GM21526 (cell line): ENCODE data around the gene ADRA2C.

ENCODE experiments used
- ATAC-seq: cut with Tn5 transposase; IDR thresholded peaks from one replicate; pipeline ENCODE4 v1.9.1; 2021; ENCODE audit warnings: moderate library complexity; ENCODE audit not compliant: unreplicated experiment, low FRiP score

ADRA2C gene

DNA sequence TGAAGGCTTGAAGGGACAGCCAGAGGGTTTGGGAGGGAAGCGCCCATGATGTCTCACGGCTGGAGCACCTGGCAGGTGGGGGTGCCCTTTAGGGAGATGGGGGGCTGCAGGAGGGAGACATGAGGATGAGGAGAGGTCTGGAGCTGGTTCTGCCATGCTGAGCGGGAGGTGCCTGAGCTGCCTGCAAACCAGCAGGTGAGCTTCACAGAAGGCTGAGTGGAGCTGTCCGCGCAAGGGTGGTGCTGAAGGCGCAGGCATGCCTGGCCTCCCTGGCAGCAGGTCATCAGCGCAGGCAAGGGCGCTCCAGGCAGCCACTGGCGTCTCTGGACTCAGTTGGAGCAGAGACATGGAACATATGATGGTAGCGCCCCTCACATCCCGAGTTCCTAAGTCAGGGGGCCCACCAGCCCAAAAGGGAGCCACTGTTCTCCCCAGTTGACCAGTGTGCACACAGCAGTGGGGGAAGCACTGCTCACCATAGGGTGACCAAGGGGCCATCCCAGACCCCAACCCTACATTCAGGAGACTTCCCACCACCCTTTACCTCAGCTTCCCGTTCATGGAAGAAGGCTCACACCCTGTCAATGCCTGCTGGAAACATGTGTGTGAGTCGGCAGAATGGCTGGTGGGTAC lies 25.8 kb downstream of the ADRA2C start:
- no peak for ATAC-seq

DNA sequence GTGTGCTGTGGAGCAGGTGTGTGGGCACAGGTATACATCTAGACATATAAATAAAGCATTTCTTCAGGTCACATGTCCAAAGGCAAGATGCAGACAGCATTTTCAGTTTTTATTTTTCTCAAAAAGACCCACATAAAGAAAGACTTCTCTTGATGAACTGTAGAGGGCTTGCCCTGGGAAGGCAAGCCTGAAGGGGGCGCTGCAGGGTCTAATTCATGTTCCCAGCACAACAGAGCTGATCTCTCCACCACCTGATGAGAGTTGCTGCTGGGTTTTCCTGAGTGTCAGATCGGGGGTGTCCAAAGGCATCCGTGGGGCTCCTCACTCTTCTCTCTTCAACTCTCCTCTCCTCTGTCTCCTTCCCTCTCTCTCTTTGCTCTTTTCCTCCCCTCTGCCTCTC lies 26.6 kb downstream of the ADRA2C start:
- no peak for ATAC-seq

DNA sequence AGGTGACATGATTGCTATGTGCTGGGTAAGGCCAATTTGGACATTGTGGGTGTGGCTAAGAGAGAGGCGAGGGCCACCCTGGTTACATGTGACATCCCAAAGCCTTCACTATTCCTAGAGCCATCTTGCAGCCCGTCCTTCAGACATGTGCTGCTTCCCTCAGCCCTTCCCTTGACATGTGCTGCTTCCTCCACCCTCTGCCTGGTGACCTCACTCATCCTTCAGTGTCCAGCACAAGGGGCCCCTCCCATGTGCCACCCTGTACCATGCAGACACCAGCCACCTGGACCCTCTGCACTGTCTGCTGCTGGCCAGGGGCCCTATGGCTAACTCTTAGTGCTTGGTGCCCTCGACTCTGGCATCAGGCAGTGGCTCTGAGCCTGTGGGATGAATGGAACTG lies 27.4 kb downstream of the ADRA2C start:
- ATAC-seq, result no peak

DNA sequence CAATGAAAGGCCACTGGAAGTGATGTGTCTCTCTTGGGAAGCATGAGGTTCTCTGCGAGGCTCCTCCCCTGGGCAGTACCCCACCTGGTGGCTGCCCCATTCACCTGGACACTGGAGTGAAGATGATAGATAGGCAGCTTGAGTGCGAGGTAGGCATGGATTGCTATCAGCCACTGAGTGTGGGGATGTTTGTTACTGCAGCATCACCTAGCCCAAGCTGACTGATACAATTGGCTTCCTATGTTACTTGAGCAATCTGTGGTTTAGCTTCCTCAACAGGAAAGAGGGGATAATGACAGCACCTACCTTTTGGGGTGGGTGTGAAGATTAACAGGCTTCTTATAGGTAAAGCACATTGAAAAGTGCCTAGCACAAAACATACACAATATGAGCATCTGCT lies 30.8 kb downstream of the ADRA2C start:
- no peak for ATAC-seq

DNA sequence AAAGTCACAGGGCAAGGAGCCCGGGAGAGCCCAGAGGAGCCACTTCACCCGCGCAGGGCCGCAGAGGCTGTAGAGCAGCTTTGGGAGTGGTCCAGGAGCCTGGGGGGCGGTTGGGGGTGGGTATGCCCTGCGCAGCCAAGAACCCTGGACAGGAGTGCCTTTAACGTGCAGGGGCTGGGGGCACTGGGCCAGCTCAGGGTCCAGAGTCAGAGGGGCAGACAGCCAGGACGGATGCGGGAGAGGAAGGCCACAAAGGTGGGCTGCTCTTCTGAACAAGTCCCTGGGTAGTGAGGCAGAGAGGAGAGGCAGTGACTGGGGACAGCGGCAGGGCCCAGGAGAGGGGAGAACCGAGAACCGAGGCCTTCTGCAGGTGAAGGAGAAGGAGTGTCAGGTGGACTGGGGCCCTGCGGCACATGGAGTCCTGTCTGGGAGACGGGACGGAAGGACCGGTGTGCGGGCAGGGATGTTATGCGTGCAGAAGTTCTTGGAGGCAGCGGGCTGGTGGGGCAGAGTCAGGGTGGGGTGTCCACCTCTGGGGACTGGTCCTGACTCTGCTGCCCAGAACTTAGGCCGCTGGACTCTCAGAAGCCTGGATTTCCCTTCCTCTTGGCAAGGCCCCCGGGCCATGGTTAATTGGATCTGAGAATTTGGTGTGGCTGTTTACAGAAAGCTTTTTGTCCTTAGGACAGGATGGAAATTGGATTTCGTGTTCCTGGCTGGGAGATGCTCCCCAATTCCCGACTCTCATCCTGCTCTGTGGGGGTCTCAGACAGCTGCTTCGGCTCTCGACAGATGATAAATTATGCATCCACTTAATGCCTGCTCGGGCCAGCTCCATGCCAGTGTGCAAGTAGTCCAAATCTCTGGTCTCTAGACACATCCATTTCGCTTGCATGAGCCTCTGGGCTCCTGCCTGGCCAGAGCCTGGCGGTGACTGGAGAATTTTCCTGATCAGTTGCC lies 31.9 kb downstream of the ADRA2C start:
- ATAC-seq, result no peak

DNA sequence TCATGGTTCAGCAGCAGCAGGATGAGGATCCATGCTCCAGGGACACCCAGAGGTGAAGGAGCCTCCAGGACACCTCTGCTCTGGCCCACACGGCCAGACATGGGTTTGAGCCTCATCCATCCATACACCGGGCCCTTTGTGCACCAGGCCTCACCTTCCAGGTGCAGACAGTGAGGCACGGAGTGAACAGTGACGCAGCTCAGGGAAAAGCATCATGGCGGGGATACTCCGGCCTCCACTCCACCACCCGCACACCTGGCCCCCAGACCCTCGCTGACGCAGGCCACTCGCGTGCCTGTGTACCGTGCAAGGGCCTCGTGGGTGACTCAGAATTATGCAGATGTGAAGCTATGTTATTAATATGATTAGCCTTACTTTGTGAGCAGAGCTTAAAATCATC lies 33.3 kb downstream of the ADRA2C start:
- ATAC-seq, result no peak

DNA sequence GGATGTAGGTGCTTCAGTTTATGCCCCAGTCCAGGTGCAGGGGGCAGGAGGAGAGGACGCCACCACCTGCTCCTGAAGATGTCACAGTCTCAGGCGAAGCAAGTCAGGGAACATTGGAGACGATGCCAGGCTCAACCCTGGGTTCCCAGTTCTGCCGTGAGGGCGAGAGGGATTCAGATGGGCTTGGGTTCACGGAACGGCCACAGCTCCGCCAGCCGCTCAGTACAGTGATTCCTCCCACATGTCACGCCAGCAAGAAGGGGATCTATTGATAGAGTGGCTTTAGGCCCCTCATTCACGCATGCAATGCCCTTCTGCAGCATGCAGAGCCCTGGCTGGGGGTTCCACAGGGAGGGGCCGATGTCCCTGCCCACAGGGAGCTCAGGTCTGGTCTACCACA lies 34.2 kb downstream of the ADRA2C start:
- ATAC-seq, result no peak

DNA sequence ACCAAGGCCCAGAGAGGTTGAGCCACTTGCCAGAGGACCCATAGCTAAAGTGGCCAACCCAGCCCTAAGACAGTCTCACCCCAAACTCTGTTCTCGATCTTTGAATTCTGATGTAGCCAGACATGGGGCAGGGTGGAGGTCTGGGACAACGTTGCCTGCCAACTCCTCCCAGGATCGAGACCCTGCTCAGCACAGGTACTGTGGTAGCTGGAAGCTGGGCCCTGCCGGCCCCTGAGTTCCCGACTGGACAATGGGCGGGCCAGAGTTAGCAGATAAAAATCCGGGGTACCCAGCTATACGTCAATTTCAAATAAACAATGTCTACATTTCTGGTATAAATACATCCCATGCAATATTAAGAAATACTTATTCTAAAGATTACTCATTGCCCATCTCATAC lies 35.3 kb downstream of the ADRA2C start:
- ATAC-seq, result no peak

DNA sequence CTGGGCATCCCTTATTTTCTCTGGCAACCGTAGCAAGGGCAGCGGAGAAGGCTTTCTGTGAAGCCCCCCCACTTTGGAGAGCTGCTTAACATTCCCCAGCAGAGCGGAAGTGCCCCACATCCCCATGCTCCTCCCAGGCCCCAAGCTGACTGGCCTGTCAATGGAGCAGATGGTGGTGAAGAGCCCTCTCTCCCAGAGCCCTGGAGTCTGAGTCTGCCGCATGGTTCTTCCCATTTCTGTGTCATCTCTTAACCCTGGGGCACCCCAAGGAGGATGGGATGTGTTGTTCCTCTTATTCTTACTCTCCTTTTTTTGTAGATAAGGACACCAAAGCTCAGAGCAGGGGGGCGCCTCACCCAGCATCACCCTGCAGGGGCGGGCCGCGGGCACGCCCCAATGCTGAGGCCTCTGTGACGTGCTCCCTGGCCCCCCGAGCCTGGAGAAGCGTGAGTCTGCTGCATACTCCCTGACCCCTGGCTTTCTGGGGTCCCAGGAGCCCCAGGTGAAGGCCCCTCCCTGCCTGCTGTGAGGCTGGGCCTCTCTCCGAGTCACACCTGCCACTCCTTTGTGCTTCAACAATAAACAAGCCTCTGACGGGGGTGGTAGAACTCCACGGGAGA lies 35.9 kb downstream of the ADRA2C start:
- ATAC-seq, result no peak

DNA sequence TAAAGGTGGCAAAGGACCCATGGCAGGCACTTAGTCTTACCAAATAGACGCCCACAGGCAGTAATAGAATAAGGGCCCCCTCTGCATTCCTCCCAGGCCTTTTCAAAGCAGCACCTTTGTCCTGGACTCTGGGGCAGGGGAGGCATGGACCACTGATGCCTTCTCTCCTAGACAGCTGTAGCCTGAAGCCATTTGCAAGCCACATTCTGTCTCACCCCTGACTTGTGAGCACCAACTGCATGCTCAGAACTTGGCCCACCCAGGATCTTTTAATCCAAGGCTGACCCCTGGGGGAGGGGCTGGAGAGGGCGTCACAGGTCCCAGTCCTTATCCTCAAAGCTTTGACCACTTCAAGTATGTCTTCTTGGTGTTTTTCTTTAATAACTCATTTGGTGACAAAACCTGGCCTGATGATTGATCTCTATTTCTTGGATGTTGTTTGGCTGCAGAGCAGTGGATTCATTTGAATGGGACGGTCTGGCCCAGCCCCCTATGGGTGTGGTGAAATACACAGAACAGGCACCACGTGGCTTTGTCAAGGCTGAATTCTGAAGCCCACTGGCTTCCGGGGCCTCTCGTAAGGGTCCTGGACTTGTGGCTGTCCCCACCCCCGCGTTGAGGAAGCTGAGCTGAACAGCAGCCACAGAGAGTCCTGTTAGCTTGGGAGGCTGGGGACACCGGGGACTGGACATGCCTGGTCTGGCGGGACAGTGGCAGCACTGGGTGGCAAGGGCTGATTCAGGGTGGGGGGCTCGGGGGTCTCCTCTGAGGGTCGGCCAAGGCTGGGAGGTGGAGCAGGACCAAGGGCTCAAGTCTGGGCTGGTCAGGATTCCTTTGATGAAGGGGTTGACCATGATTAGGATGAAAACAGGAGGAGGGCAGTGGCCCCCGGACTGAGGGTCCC lies 36.6 kb downstream of the ADRA2C start:
- ATAC-seq, result no peak

DNA sequence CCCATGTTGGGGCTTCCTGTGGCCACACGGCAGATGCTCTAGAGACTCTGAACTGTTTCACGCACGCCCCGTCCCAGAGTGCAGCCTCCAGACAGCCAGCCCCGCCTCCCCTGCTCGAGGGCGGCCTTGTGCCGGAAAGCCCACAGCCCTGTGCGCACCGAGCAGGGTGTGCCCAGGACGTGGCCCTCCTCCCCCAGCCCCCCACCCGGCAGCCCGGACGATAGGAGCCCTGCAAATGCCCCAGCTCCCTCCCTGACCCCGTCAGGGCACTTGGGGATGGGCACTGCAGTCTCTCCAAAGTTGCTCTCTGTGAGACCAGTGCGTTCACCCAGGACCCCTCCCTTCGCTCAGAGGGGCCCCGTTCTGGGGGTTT lies 37.3 kb downstream of the ADRA2C start:
- ATAC-seq, result no peak

DNA sequence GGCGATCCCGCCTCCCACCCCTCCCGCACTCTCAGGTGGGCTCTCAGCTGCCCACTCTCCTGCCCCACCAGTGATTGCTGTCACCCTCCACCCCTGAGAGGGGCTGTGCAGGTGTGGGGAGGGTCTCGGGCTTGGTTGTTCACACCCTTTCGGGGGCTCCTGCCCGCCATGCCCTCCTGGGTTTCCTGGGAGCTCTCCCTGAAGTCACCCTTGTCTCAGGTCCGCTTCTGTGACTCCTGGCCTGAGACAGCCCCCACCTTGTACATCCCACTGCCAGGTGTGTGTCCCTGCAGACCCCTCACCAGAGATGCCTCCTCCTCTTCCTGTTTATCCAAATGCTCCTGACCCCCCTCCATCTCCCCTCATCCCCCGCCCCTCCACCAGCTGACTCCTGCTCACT lies 37.8 kb downstream of the ADRA2C start:
- no peak for ATAC-seq

DNA sequence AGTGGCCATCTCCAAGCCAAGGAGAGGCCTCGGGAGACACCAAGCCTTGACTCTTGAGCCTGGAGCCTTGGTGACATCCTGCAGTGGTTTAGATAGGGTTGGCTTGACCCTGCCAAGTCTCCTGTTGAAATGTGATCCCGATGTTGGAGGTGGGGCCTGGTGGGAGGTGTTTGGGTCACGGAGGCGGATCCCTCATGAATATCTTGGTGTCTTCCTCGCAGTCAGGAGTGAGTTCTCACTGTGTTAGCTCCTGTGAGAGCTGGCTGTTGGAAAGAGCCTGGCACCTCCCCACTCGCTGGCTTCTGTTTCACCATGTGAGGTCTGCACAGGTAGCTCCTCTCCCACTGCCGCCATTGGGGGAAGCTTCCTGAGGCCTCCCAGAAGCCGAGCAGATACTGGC lies 38.8 kb downstream of the ADRA2C start:
- ATAC-seq, result no peak

DNA sequence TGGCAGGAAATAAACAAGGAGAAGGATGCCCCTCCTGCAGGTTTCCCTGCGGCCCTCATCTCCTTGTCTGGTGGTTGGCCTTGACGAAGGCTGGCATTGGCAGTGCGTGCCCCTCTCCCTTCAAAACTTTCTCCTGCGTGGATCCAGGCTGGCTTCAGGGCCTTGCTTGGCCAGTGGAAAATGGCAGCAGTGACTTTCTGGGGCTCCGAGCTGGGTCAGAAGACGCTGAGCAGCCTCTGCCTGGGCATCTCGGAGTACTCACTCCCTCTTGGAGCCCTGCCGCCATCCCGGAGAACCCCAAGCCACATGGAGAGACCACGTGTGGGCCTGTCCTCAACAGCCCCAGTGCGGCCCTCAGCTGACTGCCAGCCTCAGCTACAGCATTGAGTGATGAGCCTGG lies 39.5 kb downstream of the ADRA2C start:
- ATAC-seq, result no peak

DNA sequence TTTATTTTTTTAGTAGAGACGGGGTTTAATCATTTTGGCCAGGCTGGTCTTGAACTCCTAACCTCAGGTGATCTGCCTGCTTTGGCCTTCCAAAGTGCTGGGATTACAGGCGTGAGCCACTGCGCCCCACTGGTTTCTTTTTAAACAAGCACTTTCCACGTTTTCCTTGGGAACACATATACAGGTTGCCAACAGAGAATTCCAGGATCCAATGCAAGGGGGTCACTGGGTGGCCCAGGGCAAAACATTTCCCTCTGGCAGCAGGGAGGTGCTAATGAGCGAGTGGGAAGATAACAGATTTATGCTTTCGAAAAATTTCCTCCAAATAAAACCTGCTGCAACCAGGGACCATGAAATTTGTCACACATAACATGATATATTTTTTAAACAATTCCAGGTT lies 41.1 kb downstream of the ADRA2C start:
- ATAC-seq, result no peak

DNA sequence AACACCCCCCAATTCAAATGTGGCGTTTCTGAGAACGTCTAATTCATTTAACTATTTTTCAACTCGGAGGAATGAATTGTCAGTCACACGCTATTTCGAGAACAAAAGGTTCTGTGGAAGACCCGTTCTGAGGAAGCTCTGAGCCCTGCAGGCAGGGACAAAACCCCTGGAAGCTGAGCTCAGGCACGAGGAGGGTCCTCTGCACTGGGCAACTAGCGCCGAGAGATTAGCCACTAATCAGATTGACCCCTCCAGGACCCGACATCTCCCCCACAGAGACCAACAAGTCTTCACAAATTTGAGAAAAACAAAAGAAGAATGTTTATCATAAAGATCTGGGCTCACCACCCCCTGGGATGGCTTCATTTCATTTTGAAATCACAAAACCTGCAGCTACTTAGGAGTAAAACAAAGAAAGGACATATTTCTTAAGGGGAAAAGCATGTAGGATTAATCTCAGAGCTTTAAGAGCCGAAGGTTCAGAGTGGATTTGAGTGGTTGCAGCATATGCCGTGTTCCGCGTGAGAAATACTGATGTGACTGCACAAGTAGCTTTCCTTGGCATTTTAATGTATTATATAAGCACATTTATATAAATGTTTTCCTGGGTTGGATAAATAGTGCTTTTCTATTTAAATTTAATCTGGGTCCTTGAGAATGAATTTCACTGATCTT lies 41.8 kb downstream of the ADRA2C start:
- no peak for ATAC-seq

DNA sequence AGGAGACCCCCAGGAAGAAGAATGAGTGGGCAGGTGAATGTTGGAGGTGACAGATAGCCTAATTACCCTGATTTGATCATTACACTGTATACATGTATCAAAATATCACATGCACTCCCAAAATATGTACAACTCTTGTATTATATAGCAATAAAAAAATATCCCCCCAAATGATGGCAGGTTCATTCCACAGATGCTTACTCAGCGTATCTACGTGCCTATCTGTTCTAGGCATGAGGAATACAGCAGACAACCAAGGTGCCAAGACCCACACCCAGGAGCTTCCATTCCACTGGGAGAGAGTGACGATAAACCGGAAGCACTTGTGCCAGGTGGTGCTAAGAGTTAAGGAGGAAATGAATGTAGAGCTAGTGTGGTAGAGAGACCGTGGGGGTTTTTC lies 42.4 kb downstream of the ADRA2C start:
- ATAC-seq, result no peak

DNA sequence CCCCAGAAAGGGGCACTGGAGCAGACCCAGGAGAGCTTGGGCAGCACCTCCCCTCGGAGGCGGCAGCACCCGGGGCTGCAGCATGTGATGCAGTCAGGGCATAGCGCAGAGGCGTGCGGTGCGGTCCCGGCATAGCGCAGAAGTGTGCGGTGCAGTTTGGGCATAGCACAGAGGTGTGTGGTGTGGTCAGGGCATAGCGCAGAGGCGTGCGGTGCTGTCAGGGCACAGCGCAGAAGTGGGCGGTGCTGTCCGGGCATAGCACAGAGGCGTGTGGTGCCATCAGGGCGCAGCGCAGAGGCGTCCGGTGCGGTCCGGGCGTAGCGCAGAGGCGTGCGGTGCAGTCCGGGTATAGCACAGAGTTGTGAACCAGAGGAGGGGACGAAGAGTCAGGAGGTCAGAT lies 42.8 kb downstream of the ADRA2C start:
- ATAC-seq, result no peak

DNA sequence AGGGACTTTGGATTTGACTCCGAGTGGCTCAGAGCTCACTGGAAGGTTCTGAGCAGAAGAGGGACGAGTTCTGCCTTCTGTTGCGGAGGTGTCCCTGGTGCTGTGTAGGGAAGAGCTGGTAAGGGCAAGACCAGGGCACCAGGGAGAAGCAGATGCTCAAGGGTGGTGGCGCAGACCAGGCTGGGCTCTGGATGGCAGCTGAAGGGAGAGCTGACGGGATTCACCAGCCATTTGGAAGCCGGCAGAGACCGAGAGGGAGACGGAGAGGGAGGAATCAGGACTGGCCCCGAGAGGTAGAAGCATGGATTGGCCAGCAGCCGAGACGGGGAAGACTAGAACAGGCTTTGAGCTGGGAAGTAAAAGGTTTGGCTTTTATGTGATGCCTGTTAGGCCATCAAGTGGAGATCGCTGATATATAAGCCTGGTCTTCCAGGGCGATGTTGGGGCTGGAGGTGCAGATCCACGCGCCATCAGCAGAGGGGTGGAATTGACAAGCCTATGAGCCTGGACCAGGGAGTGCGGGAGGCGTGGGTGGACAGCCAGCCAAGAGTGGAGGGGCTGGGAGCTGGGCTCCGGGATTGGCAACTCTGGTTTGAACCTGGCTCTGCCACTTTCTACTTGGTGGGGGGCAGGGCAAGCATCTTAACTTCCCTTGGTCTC lies 43.4 kb downstream of the ADRA2C start:
- no peak for ATAC-seq
